ENCODE results near the gene SLC2A11.
"Not testable (repeated sequence)": the region's sequence is repeated elsewhere in the genome, so short reads cannot be mapped to it uniquely, and the experiment has no call there.

SLC2A11 gene

GRCh38 chr22:23898006-23898974 lies 40.6 kb downstream of the SLC2A11 start:
- ATAC-seq (ENCODE audit: low read depth), result no peak
- no peaks in the 10 kb centered on the region for H3K9me3 ChIP-seq (ENCODE audit: severe bottlenecking)
- no peak overlapping the region for H3K4me3 ChIP-seq (ENCODE audit: severe bottlenecking)
- peaks cover 35% of the 10 kb centered on the region for H3K36me3 ChIP-seq (ENCODE audit: low read depth)
- H3K27me3 ChIP-seq (ENCODE audit: insufficient read depth, poor library complexity, severe bottlenecking), result no peaks in the 10 kb centered on the region
- no peak for DNase-seq (ENCODE audit: low spot score)
- TF ChIP-seq CTCF (IDR thresholded peaks at IDR 0.05; ENCODE audit: poor library complexity, severe bottlenecking), result no peak
- H3K27ac ChIP-seq (ENCODE audit: poor library complexity, severe bottlenecking), result peak overlapping the region; percentile 2
- peaks cover 9% of the 10 kb centered on the region for H3K4me1 ChIP-seq (ENCODE audit: insufficient read depth, poor library complexity, severe bottlenecking)

- DNase-seq (ENCODE audit: low spot score), result no peak
Observed at GRCh38 chr22:23899042-23899745, 41.5 kb downstream of the SLC2A11 start.

GRCh38 chr22:23900227-23900626 lies 42.6 kb downstream of the SLC2A11 start:
- peaks cover 15% of the 10 kb centered on the region for H3K4me1 ChIP-seq (ENCODE audit: insufficient read depth, poor library complexity, severe bottlenecking)
- not testable (repeated sequence) for H3K9me3 ChIP-seq (ENCODE audit: severe bottlenecking); H3K27ac ChIP-seq (ENCODE audit: poor library complexity, severe bottlenecking); DNase-seq (ENCODE audit: low spot score); H3K4me3 ChIP-seq (ENCODE audit: severe bottlenecking); ATAC-seq (ENCODE audit: low read depth); H3K27me3 ChIP-seq (ENCODE audit: insufficient read depth, poor library complexity, severe bottlenecking)
- peaks cover 29% of the 10 kb centered on the region for H3K36me3 ChIP-seq (ENCODE audit: low read depth)

More at GRCh38 chr22:23899042-23899745, 41.5 kb downstream of the SLC2A11 start:
- H3K27me3 ChIP-seq (ENCODE audit: insufficient read depth, poor library complexity, severe bottlenecking), result no peaks in the 10 kb centered on the region
- TF ChIP-seq CTCF (IDR thresholded peaks at IDR 0.05; ENCODE audit: poor library complexity, severe bottlenecking), result no peak
- H3K27ac ChIP-seq (ENCODE audit: poor library complexity, severe bottlenecking), result no peak overlapping the region
- H3K4me1 ChIP-seq (ENCODE audit: insufficient read depth, poor library complexity, severe bottlenecking), result peaks cover 15% of the 10 kb centered on the region
- H3K4me3 ChIP-seq (ENCODE audit: severe bottlenecking), result no peak overlapping the region
- ATAC-seq (ENCODE audit: low read depth), result no peak
- peaks cover 35% of the 10 kb centered on the region for H3K36me3 ChIP-seq (ENCODE audit: low read depth)
- no peaks in the 10 kb centered on the region for H3K9me3 ChIP-seq (ENCODE audit: severe bottlenecking)

- no peak for ATAC-seq (ENCODE audit: low read depth)
- Histone ChIP-seq H3K27ac (ENCODE audit: poor library complexity, severe bottlenecking) (no peak overlapping the region), H3K27me3 (ENCODE audit: insufficient read depth, poor library complexity, severe bottlenecking) (no peaks in the 10 kb centered on the region), H3K36me3 (ENCODE audit: low read depth) (peaks cover 15% of the 10 kb centered on the region), H3K9me3 (ENCODE audit: severe bottlenecking) (no peaks in the 10 kb centered on the region), H3K4me3 (ENCODE audit: severe bottlenecking) (no peak overlapping the region), H3K4me1 (ENCODE audit: insufficient read depth, poor library complexity, severe bottlenecking) (peaks cover 15% of the 10 kb centered on the region)
- TF ChIP-seq CTCF (IDR thresholded peaks at IDR 0.05; ENCODE audit: poor library complexity, severe bottlenecking), result no peak
- no peak for DNase-seq (ENCODE audit: low spot score)
Observed at GRCh38 chr22:23901600-23901999, 43.9 kb downstream of the SLC2A11 start.

- Histone ChIP-seq H3K27ac (ENCODE audit: poor library complexity, severe bottlenecking) (peak overlapping the region; percentile 64), H3K4me1 (ENCODE audit: insufficient read depth, poor library complexity, severe bottlenecking) (peaks cover 15% of the 10 kb centered on the region), H3K27me3 (ENCODE audit: insufficient read depth, poor library complexity, severe bottlenecking) (no peaks in the 10 kb centered on the region), H3K36me3 (ENCODE audit: low read depth) (0 out of 2 replicates have a peak, but pooled peaks cover 3% of the 10 kb centered on the region), H3K4me3 (ENCODE audit: severe bottlenecking) (no peak overlapping the region), H3K9me3 (ENCODE audit: severe bottlenecking) (no peaks in the 10 kb centered on the region)
- peak; percentile 85 for DNase-seq (ENCODE audit: low spot score)
- TF ChIP-seq CTCF (IDR thresholded peaks at IDR 0.05; ENCODE audit: poor library complexity, severe bottlenecking), result no peak
- peak; percentile 98 for ATAC-seq (ENCODE audit: low read depth)
Observed at GRCh38 chr22:23903328-23903971, 45.8 kb downstream of the SLC2A11 start.
